Activated CD8-positive, alpha-beta memory T cell treated with anti-CD3 and anti-CD28 coated beads, Interleukin-2, amount 10 ng/mL, durations not matched to agents 7 days and 5 days (primary cell): Measurements from ENCODE around the gene LIMS1. TPM values are rescaled to one million over a fixed set of nuclear protein-coding genes. Genes with fewer than 3 reads are reported as not detected.

Source experiments
- total RNA-seq, 2 experiments: library from RNA; stranded (reverse); gene quantifications; one replicate each; pipeline ENCODE4 v1.2.3, GENCODE V29; 2021

Gene LIMS1
- total RNA-seq, 2 experiments from 2014 or later = 57.2 to 58.2 TPM

Other genes with a start within 250 kb of the LIMS1 start
- gene SULT1C2, start 245.6 kb upstream of the LIMS1 start, total RNA-seq = not detected
- not detected for gene SULT1C4, start 156.5 kb upstream of the LIMS1 start, total RNA-seq
- 10 to 100 TPM; 47.4 to 47.8 TPM for gene GCC2, start 85.3 kb upstream of the LIMS1 start, total RNA-seq
- 10 to 100 TPM; 47.5 to 65.7 TPM for gene RANBP2, start 185.0 kb downstream of the LIMS1 start, total RNA-seq